ENCODE data around the gene HPS4. TPM values are rescaled to one million over a fixed set of nuclear protein-coding genes. Genes with fewer than 3 reads are reported as not detected.

Gene HPS4
- total RNA-seq, 1 experiment from 2014 or later, result 35.4 TPM

DNA sequence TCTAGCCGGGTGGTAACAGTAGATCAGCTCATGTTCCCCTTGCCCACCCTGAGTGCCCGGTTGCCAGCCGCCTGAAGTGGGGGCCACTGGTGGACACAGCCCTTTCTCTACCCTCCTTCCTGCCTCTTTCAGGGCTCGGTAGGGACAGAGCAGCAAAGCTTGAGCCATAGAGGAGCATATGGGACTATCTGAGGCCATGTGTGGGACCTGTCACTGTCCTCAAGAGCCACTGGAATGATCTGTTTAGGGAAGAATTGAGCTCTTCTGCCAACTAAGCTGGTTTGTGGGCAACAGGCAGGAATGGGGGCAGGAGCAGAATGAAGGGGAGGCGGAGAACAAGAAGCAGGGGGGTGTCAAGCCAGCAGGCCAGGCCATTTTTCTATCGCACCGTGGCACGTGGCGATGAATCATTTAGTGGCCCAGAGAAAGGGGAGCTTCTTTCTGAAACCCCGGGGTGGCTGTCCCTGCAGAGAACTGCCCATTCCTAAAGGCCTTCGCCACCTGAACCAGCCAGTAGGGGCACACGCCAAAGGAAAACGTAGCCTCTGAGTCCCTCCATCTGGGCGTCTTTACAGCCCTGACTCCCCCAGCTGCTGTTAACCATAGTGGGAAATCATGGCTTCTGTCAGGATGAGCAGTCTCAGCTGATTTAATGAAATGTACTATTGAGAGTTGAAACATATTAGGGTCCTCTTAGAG is 45.7 kb downstream of the HPS4 start:
- no peaks in the 10 kb centered on the region for H3K79me2 ChIP-seq (ENCODE audit: insufficient read depth, low read length)
- ATAC-seq, result no peak
- no TSS peak for BruUV-seq (replicated peaks)
- no peak for DNase-seq (ENCODE audit: low read depth, low spot score)
- no peak overlapping the region for H3K9ac ChIP-seq (ENCODE audit: low read length)
- H3K4me3 ChIP-seq (replicated peaks in 1 of 2; ENCODE audit: low read depth in 1 of 2, low read length in 2 of 2), result no peak overlapping the region
- peaks cover 0 to 6% of the 10 kb centered on the region in 2 experiments; a peak in 1 of 4 replicates for H3K36me3 ChIP-seq (ENCODE audit: control insufficient read depth in 1 of 2, insufficient read depth in 2 of 2, low read length in 2 of 2)
- H3K4me2 ChIP-seq (ENCODE audit: low read length), result no peak overlapping the region
- H2AFZ ChIP-seq (ENCODE audit: low read depth, low read length, poor library complexity, severe bottlenecking), result no peak overlapping the region
- H4K20me1 ChIP-seq (ENCODE audit: insufficient read depth), result no peaks in the 10 kb centered on the region
- ChIA-PET RAD21 (ENCODE audit: low non-redundant PET in 1 of 2, low total read pairs in 2 of 2, uncharacterized antibody in 2 of 2, unreplicated experiment in 2 of 2) (no interaction called here), POLR2A (no interaction called here), CTCF (interaction anchor here (0.6 to 0.8 kb wide), 2 partner anchors 9 to 1635 kb away, joined by 3 read pairs; partner anchors contain the start of gene ASPHD2)
- H3K27me3 ChIP-seq (ENCODE audit: insufficient read depth, low read length), result no peaks in the 10 kb centered on the region
- no peak overlapping the region for H3K27ac ChIP-seq (ENCODE audit: low read depth, low read length)
- no peaks in the 10 kb centered on the region; a peak in 1 of 4 replicates for H3K4me1 ChIP-seq (ENCODE audit: control insufficient read depth in 1 of 2, insufficient read depth in 2 of 2, low read length in 2 of 2)
- intact Hi-C loops (cut with micrococcal nuclease), result no loop called here
- no peaks in the 10 kb centered on the region for H3K9me3 ChIP-seq (ENCODE audit: control insufficient read depth in 1 of 2, insufficient read depth in 1 of 2, low read depth in 1 of 2, low read length in 2 of 2)
- TF ChIP-seq JUND (IDR thresholded peaks at IDR 0.05), result no peak
- no peak for TF ChIP-seq ZNF274 (IDR thresholded peaks at IDR 0.05; ENCODE audit: low read depth, low read length)
- no peak for TF ChIP-seq EZH2phosphoT487 (IDR thresholded peaks at IDR 0.05; ENCODE audit: borderline replicate concordance)
- TF ChIP-seq SP1 (IDR thresholded peaks at IDR 0.05; ENCODE audit: low read depth), result no peak
- no peak for TF ChIP-seq ELF1 (IDR thresholded peaks at IDR 0.05; ENCODE audit: borderline replicate concordance, low read depth)
- TF ChIP-seq CEBPB (IDR thresholded peaks at IDR 0.05; ENCODE audit: low read depth), result no peak
- no peak for TF ChIP-seq ATF3 (IDR thresholded peaks at IDR 0.05)
- TF ChIP-seq REST (IDR thresholded peaks at IDR 0.05; ENCODE audit: low read depth), result no peak
- no peak for TF ChIP-seq TCF7L2 (IDR thresholded peaks at IDR 0.05; ENCODE audit: borderline replicate concordance, extremely low read depth, insufficient read depth, insufficient read length)
- no peak for TF ChIP-seq RAD21 (IDR thresholded peaks at IDR 0.05; ENCODE audit: low read depth)
- TF ChIP-seq ZFX (IDR thresholded peaks at IDR 0.05), result no peak
- TF ChIP-seq SRF (IDR thresholded peaks at IDR 0.05; ENCODE audit: low read depth), result no peak
- no peak for TF ChIP-seq FOSL1 (IDR thresholded peaks at IDR 0.05; ENCODE audit: low read depth)
- no peak for TF ChIP-seq EGR1 (IDR thresholded peaks at IDR 0.05; ENCODE audit: low read depth)
- no peak for TF ChIP-seq CBX3 (IDR thresholded peaks at IDR 0.05; ENCODE audit: low read depth)
- TF ChIP-seq, protein P1, sequence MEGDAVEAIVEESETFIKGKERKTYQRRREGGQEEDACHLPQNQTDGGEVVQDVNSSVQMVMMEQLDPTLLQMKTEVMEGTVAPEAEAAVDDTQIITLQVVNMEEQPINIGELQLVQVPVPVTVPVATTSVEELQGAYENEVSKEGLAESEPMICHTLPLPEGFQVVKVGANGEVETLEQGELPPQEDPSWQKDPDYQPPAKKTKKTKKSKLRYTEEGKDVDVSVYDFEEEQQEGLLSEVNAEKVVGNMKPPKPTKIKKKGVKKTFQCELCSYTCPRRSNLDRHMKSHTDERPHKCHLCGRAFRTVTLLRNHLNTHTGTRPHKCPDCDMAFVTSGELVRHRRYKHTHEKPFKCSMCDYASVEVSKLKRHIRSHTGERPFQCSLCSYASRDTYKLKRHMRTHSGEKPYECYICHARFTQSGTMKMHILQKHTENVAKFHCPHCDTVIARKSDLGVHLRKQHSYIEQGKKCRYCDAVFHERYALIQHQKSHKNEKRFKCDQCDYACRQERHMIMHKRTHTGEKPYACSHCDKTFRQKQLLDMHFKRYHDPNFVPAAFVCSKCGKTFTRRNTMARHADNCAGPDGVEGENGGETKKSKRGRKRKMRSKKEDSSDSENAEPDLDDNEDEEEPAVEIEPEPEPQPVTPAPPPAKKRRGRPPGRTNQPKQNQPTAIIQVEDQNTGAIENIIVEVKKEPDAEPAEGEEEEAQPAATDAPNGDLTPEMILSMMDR (IDR thresholded peaks at IDR 0.05 in 2 of 3, conservative IDR thresholded peaks at IDR 0.05 in 1 of 3; ENCODE audit: borderline replicate concordance in 1 of 3, insufficient read depth in 1 of 3, low read depth in 2 of 3, low read length in 2 of 3), result no peak
- TF ChIP-seq POLR2AphosphoS5 (IDR thresholded peaks at IDR 0.05; ENCODE audit: low read depth, low read length), result no peak
- H3K9me2 ChIP-seq (ENCODE audit: insufficient read depth), result no peaks in the 10 kb centered on the region
